HL-60 (cell line): ENCODE data around the gene SIRT4.

Source experiments
- DNase-seq, 2 experiments: peaks; one replicate each; pipeline ENCODE4 v3.0.0-alpha.2; 2010 to 2020; ENCODE audit warnings: low read depth in 1 of 2, low spot score in 1 of 2
- H3K27ac ChIP-seq: fragments of 250-450 bp; sonication (Bioruptor Pico); replicated peaks from 2 replicates; pipeline ENCODE4 v1.5.1; 2020; ENCODE audit warnings: mild to moderate bottlenecking, moderate library complexity
- H3K27me3 ChIP-seq: fragments of 250-450 bp; sonication (Bioruptor Pico); 2 replicates; pipeline ENCODE4 v1.5.1; 2021; ENCODE audit warnings: mild to moderate bottlenecking, moderate library complexity; ENCODE audit not compliant: insufficient read depth, poor library complexity, severe bottlenecking
- H3K4me3 ChIP-seq: replicated peaks from 2 replicates; pipeline ENCODE4 v1.5.1; 2011; ENCODE audit warnings: mild to moderate bottlenecking, control low read depth, low read length; ENCODE audit not compliant: insufficient read depth
- CTCF ChIP-seq: IDR thresholded peaks from one replicate; pipeline ENCODE4 v1.5.1; 2011; ENCODE audit warnings: low read length, control low read depth, inconsistent platforms; ENCODE audit not compliant: insufficient read depth
- GABPA ChIP-seq: IDR thresholded peaks from 2 replicates; pipeline ENCODE4 v1.6.1; 2012; ENCODE audit warnings: low read depth
- POLR2AphosphoS5 ChIP-seq: IDR thresholded peaks from 2 replicates; pipeline ENCODE4 v1.6.1; 2012; ENCODE audit warnings: low read depth
- SPI1 ChIP-seq: IDR thresholded peaks from 2 replicates; pipeline ENCODE4 v1.6.1; 2012; ENCODE audit warnings: low read depth, mild to moderate bottlenecking, borderline replicate concordance
- TF ChIP-seq, protein P1 (sequence below): IDR thresholded peaks from 2 replicates; pipeline ENCODE4 v1.6.1; 2012; ENCODE audit warnings: low read depth; ENCODE audit not compliant: insufficient replicate concordance

Gene SIRT4

DNA sequence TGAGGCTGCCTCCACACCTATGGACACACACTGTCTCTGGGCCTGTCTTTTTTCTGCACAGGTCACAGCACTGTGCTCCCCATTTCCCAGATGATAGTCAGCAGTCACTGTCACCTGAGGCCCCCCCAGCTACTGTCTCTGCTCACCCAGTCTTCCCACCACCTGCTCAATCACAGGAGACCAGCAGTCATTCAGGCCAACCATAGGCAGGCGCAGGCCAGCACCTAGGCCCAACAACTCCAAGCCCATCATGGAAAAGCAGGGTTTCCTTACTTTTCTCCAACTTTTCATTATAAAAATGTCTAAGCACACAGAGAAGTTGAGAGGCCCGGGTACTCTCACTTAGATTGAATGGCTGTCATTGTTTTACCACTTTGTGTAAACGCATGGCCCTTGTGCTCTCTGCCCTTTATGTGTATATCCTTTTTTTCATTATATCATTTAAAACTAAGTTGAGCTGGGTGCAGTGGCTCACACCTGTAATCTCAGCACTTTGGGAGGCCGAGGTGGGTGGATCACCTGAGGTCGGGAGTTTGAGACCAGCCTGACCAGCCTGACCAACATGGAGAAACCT lies 43.7 kb upstream of the SIRT4 start:
- peaks cover 12% of the 10 kb centered on the region for H3K27me3 ChIP-seq
- DNase-seq, result no peak
- TF ChIP-seq POLR2AphosphoS5, result no peak
- no peak for TF ChIP-seq CTCF
- TF ChIP-seq, protein P1, sequence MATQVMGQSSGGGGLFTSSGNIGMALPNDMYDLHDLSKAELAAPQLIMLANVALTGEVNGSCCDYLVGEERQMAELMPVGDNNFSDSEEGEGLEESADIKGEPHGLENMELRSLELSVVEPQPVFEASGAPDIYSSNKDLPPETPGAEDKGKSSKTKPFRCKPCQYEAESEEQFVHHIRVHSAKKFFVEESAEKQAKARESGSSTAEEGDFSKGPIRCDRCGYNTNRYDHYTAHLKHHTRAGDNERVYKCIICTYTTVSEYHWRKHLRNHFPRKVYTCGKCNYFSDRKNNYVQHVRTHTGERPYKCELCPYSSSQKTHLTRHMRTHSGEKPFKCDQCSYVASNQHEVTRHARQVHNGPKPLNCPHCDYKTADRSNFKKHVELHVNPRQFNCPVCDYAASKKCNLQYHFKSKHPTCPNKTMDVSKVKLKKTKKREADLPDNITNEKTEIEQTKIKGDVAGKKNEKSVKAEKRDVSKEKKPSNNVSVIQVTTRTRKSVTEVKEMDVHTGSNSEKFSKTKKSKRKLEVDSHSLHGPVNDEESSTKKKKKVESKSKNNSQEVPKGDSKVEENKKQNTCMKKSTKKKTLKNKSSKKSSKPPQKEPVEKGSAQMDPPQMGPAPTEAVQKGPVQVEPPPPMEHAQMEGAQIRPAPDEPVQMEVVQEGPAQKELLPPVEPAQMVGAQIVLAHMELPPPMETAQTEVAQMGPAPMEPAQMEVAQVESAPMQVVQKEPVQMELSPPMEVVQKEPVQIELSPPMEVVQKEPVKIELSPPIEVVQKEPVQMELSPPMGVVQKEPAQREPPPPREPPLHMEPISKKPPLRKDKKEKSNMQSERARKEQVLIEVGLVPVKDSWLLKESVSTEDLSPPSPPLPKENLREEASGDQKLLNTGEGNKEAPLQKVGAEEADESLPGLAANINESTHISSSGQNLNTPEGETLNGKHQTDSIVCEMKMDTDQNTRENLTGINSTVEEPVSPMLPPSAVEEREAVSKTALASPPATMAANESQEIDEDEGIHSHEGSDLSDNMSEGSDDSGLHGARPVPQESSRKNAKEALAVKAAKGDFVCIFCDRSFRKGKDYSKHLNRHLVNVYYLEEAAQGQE, result no peak
- no peak for TF ChIP-seq GABPA
- no peak for TF ChIP-seq SPI1
- no peak overlapping the region for H3K27ac ChIP-seq
- no peak overlapping the region for H3K4me3 ChIP-seq

- peaks cover 22% of the 10 kb centered on the region for H3K27me3 ChIP-seq
- TF ChIP-seq CTCF, result no peak
- no peak for TF ChIP-seq GABPA
- no peak for TF ChIP-seq SPI1
- TF ChIP-seq, protein P1, result no peak
- no peak for TF ChIP-seq POLR2AphosphoS5
- DNase-seq, result no peak
- no peak overlapping the region for H3K27ac ChIP-seq
- H3K4me3 ChIP-seq, result no peak overlapping the region
Measured at GRCh38 chr12:120259418-120260202, 42.5 kb upstream of the SIRT4 start.

GRCh38 chr12:120260607-120261006 lies 41.5 kb upstream of the SIRT4 start:
- DNase-seq, result no peak
- TF ChIP-seq GABPA (no peak), POLR2AphosphoS5 (no peak), CTCF (no peak), SPI1 (no peak)
- TF ChIP-seq, protein P1, result no peak
- Histone ChIP-seq H3K27me3 (peaks cover 29% of the 10 kb centered on the region), H3K27ac (no peak overlapping the region), H3K4me3 (no peak overlapping the region)
